Body of pancreas (tissue), 4 donors: ENCODE measurements around the gene PLXNC1.

Experiments used
- CTCF ChIP-seq, 7 experiments: fragments of 450-650 bp in 4 of 7; fragments of 200-600 bp in 3 of 7; sonication (generic) in 3 of 7; IDR thresholded peaks; one replicate each; pipeline ENCODE4 v1.5.1; 2016 to 2019; ENCODE audit warnings: antibody characterized with exemption in 7 of 7
- POLR2A ChIP-seq, 3 donors: fragments of 450-650 bp; IDR thresholded peaks; one replicate each; pipeline ENCODE4 v1.6.1; 2016; ENCODE audit warnings: antibody characterized with exemption in 3 of 3, mild to moderate bottlenecking in 2 of 3

DNA sequence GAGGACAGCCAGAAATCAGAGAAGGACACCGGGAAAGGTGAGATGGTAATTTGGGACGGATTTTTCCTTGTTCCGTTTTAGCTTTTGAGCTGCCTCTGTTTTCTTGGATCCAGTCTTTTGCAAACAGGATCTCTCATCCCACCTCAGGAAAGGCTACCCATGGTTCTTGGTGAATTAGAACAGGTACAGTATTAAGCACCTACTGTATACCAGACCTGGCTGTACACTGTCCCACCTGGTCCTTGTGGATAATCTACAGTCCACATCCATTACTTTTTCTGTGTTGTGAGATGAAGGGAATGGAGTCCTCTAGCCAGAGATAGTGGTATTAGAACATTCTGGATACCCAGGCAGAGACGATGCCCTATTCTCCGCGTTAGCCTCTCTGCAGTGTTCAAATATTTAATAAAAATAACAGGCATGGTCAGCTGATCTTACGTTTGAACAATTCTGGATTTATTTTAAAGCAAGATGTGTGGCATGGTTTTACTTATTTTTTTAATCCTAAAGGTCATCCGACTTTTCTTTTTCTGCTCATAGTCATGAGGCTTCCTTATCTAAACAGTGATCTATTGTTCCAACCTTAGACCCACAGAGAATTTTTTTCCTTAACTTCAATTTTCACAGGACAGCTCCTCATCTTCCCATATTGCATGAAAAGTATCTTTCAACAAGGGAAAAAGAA lies 18.8 kb downstream of the PLXNC1 start:
- TF ChIP-seq POLR2A (IDR thresholded peaks at IDR 0.05) (no peak), CTCF (IDR thresholded peaks at IDR 0.05) (no peak)
